ENCODE data around the gene CITED4. TPM values are rescaled to one million over a fixed set of nuclear protein-coding genes. Genes with fewer than 3 reads are reported as not detected.

The CITED4 gene
- total and polyA plus RNA-seq, 10 of the 15 experiments (the other 5 are each of a cell fraction or from before 2014, with no cell fraction given): 0.13 to 0.64 (median 0.26) TPM; not detected in 6

- H3K4me1 ChIP-seq (ENCODE audit: control insufficient read depth, insufficient read depth, low read length): peaks cover 7% of the 10 kb centered on the region; the same call in 1 of the 2 replicates
- no peaks in the 10 kb centered on the region for H3K36me3 ChIP-seq (ENCODE audit: control insufficient read depth in 2 of 2, insufficient read depth in 2 of 2, low read length in 1 of 2)
- H3K9me3 ChIP-seq (replicated peaks; ENCODE audit: control insufficient read depth, insufficient read depth, low read length): no peaks in the 10 kb centered on the region; the same call in 2 of the 3 replicates
- in situ Hi-C loops (cut with MboI) (no loop called here), intact Hi-C loops (cut with micrococcal nuclease; ENCODE audit: unreplicated experiment) (no loop called here)
- H3K27me3 ChIP-seq (replicated peaks in 1 of 2; ENCODE audit: control insufficient read depth in 2 of 2, insufficient read depth in 2 of 2, low read length in 1 of 2): no peaks in the 10 kb centered on the region
- no peak overlapping the region for H2AFZ ChIP-seq (ENCODE audit: control insufficient read depth, low read depth, low read length)
- BruUV-seq (replicated peaks): no TSS peak
- TF ChIP-seq PKNOX1 (IDR thresholded peaks at IDR 0.05) (no peak), TARDBP (IDR thresholded peaks at IDR 0.05; ENCODE audit: borderline replicate concordance) (no peak), USF1 (IDR thresholded peaks at IDR 0.05; ENCODE audit: borderline replicate concordance, extremely low read length, insufficient read depth, low read depth, low read length) (no peak), BCL3 (IDR thresholded peaks at IDR 0.05; ENCODE audit: borderline replicate concordance, insufficient read depth, low read depth, low read length, poor library complexity, severe bottlenecking) (no peak), ETV6 (conservative IDR thresholded peaks at IDR 0.05 in 1 of 2, IDR thresholded peaks at IDR 0.05 in 1 of 2; ENCODE audit: borderline replicate concordance in 1 of 2, low read depth in 1 of 2) (no peak), ASH2L (IDR thresholded peaks at IDR 0.05; ENCODE audit: borderline replicate concordance, low read depth) (no peak), PBX3 (IDR thresholded peaks at IDR 0.05; ENCODE audit: insufficient replicate concordance, low read depth, low read length) (no peak), RELB (IDR thresholded peaks at IDR 0.05; ENCODE audit: low read depth) (no peak), NR2C2 (IDR thresholded peaks at IDR 0.05; ENCODE audit: borderline replicate concordance, control insufficient read depth, insufficient read length, low read depth) (no peak), MEF2B (IDR thresholded peaks at IDR 0.05; ENCODE audit: partially characterized antibody, poor library complexity, severe bottlenecking) (no peak)
- DNase-seq (ENCODE audit: low read depth, low spot score): no peak
- no peak overlapping the region for H3K9ac ChIP-seq (ENCODE audit: control insufficient read depth, insufficient read depth, low read length)
- H3K4me2 ChIP-seq (ENCODE audit: control insufficient read depth, insufficient read depth): no peak overlapping the region
- no peak for ATAC-seq
- H3K4me3 ChIP-seq: no peak overlapping the region
- H3K27ac ChIP-seq (ENCODE audit: control insufficient read depth, insufficient read depth): no peak overlapping the region
- ChIA-PET SMC1A (ENCODE audit: uncharacterized antibody, unreplicated experiment) (interaction anchor here (2.5 kb wide), 1 partner anchor 68 kb away, joined by 15 read pairs; no protein-coding TSS in a partner anchor), RAD21 (ENCODE audit: unreplicated experiment) (interaction anchor here (0.7 kb wide), 1 partner anchor 77 kb away, joined by 3 read pairs; no protein-coding TSS in a partner anchor), CTCF (interaction anchor here (1.6 to 11.6 kb wide), 2 partner anchors 68 to 111 kb away, joined by 7 to 254 read pairs; no protein-coding TSS in a partner anchor), POLR2A (interaction anchor here (0.6 kb wide), 1 partner anchor 278 kb away, joined by 3 read pairs; no protein-coding TSS in a partner anchor)
- 96% methylated on average over 6 of the region's 7 CpGs for WGBS (ENCODE audit: insufficient coverage, insufficient replicate concordance, low lambda C conversion rate, missing lambda C conversion rate)
- no peaks in the 10 kb centered on the region for H4K20me1 ChIP-seq (ENCODE audit: control insufficient read depth, insufficient read depth)
- FAIRE-seq: no peak
- no peaks in the 10 kb centered on the region for H3K79me2 ChIP-seq (ENCODE audit: control insufficient read depth, insufficient read depth, low read length)
These were observed 20.6 kb downstream of the CITED4 start for GRCh38 chr1:40841602-40842001.

Data from GM12878 (cell line).